IMR-90 (cell line): ENCODE measurements around the gene KDM4B. TPM values are rescaled to one million over a fixed set of nuclear protein-coding genes. Genes with fewer than 3 reads are reported as not detected.

ENCODE experiments used
- ATAC-seq: fragments of 200-7000 bp; cut with Tn5 transposase; 2 replicates; pipeline ENCODE4 v1.9.1; 2020; ENCODE audit warnings: low read depth, mild to moderate bottlenecking, moderate library complexity
- BruUV-seq: library from RNA; stranded (reverse); fragments of 400-500 nt; replicated peaks from 2 replicates; lab custom pipeline; 2021; lab: Mats Ljungman, UMichigan
- CTCF ChIA-PET: fragments of 300-600 bp; formaldehyde crosslinking; extraction: SDS; loops from one replicate; lab custom pipeline; 2021; ENCODE audit warnings: antibody characterized with exemption; lab: Yijun Ruan, JAX
- POLR2A ChIA-PET: fragments of 300-600 bp; sonication (Branson Sonifier 250); formaldehyde crosslinking; loops from one replicate; lab custom pipeline; 2022; ENCODE audit warnings: antibody characterized with exemption; ENCODE audit not compliant: unreplicated experiment; lab: Charles Lee
- DNase-seq: peaks from one replicate; pipeline ENCODE4 v3.0.0; 2013
- H2AFZ ChIP-seq: replicated peaks from 2 replicates; pipeline ENCODE3; 2013; ENCODE audit warnings: low read length, mild to moderate bottlenecking; ENCODE audit not compliant: poor library complexity
- H2AK5ac ChIP-seq: 2 replicates; pipeline ENCODE4 v1.6.1; 2013; ENCODE audit warnings: low read depth, low read length, inconsistent platforms
- H2AK9ac ChIP-seq: replicated peaks from 2 replicates; pipeline ENCODE3; 2013; ENCODE audit warnings: mild to moderate bottlenecking, low read depth, low read length, moderate library complexity; ENCODE audit not compliant: poor library complexity
- H2BK120ac ChIP-seq: 2 replicates; pipeline ENCODE4 v1.6.1; 2013; ENCODE audit warnings: low read depth, low read length, inconsistent platforms
- H2BK15ac ChIP-seq: 3 replicates; pipeline ENCODE4 v1.6.1; 2013; ENCODE audit warnings: low read depth, low read length, inconsistent platforms
- H2BK20ac ChIP-seq: 2 replicates; pipeline ENCODE4 v1.6.1; 2013; ENCODE audit warnings: low read depth, mild to moderate bottlenecking, inconsistent platforms, low read length, moderate library complexity
- H2BK5ac ChIP-seq: 2 replicates; pipeline ENCODE4 v1.6.1; 2013; ENCODE audit warnings: mild to moderate bottlenecking, low read depth, low read length, inconsistent platforms; ENCODE audit not compliant: poor library complexity, severe bottlenecking
- H3K14ac ChIP-seq: replicated peaks from 2 replicates; pipeline ENCODE4 v1.6.1; 2013; ENCODE audit warnings: low read depth, low read length, inconsistent platforms
- H3K18ac ChIP-seq: 2 replicates; pipeline ENCODE4 v1.6.1; 2013; ENCODE audit warnings: low read depth, low read length, control low read depth
- H3K23ac ChIP-seq: 2 replicates; pipeline ENCODE4 v1.6.1; 2013; ENCODE audit warnings: low read depth, low read length, inconsistent platforms
- H3K27ac ChIP-seq: 2 replicates; pipeline ENCODE4 v1.5.1; 2013; ENCODE audit warnings: mild to moderate bottlenecking, control low read depth, low read length; ENCODE audit not compliant: insufficient read depth
- H3K27me3 ChIP-seq: 2 replicates; pipeline ENCODE4 v1.6.1; 2013; ENCODE audit warnings: low read length; ENCODE audit not compliant: control insufficient read depth, insufficient read depth
- H3K36me3 ChIP-seq: 2 replicates; pipeline ENCODE4 v1.6.1; 2013; ENCODE audit warnings: low read length, mixed read lengths; ENCODE audit not compliant: control insufficient read depth, insufficient read depth
- H3K4ac ChIP-seq: 2 replicates; pipeline ENCODE4 v1.6.1; 2013; ENCODE audit warnings: low read depth, low read length, inconsistent platforms
- H3K4me1 ChIP-seq: 2 replicates; pipeline ENCODE4 v1.6.1; 2013; ENCODE audit warnings: low read length, mixed read lengths; ENCODE audit not compliant: control insufficient read depth, insufficient read depth
- H3K4me2 ChIP-seq: 2 replicates; pipeline ENCODE4 v1.6.1; 2013; ENCODE audit warnings: low read depth, mild to moderate bottlenecking, control low read depth, low read length, moderate library complexity
- H3K4me3 ChIP-seq: 2 replicates; pipeline ENCODE4 v1.5.1; 2013; ENCODE audit warnings: low read depth, mild to moderate bottlenecking, control low read depth, low read length, moderate library complexity; ENCODE audit not compliant: insufficient read depth
- H3K56ac ChIP-seq: 2 replicates; pipeline ENCODE4 v1.6.1; 2013; ENCODE audit warnings: low read length, inconsistent platforms; ENCODE audit not compliant: insufficient read depth; ENCODE audit errors: extremely low read depth
- H3K79me1 ChIP-seq, 2 experiments: 2 replicates each; pipeline ENCODE4 v1.6.1; 2013; ENCODE audit warnings: low read length in 2 of 2, inconsistent platforms in 1 of 2, low read depth in 1 of 2
- H3K9ac ChIP-seq: 2 replicates; pipeline ENCODE4 v1.6.1; 2013; ENCODE audit warnings: low read depth, low read length, control low read depth
- H3K9me1 ChIP-seq: 2 replicates; pipeline ENCODE4 v1.6.1; 2013; ENCODE audit warnings: low read length, inconsistent platforms; ENCODE audit not compliant: insufficient read depth
- H3K9me3 ChIP-seq: 2 replicates; pipeline ENCODE4 v1.6.1; 2013; ENCODE audit warnings: low read length; ENCODE audit not compliant: control insufficient read depth, insufficient read depth
- H4K20me1 ChIP-seq: 2 replicates; pipeline ENCODE4 v1.6.1; 2013; ENCODE audit warnings: low read length, inconsistent platforms; ENCODE audit not compliant: insufficient read depth
- H4K5ac ChIP-seq: 2 replicates; pipeline ENCODE4 v1.6.1; 2013; ENCODE audit warnings: mild to moderate bottlenecking, low read depth, low read length, control low read depth
- H4K8ac ChIP-seq, 2 experiments: 2 replicates each; pipeline ENCODE4 v1.6.1; 2013; ENCODE audit warnings: low read depth in 2 of 2, low read length in 2 of 2, control low read depth in 1 of 2, inconsistent platforms in 1 of 2
- H4K91ac ChIP-seq: 2 replicates; pipeline ENCODE4 v1.6.1; 2013; ENCODE audit warnings: low read depth, low read length, inconsistent platforms; ENCODE audit not compliant: insufficient read depth
- BHLHE40 ChIP-seq: fragments of 150-350 bp; IDR thresholded peaks from 2 replicates; pipeline ENCODE4 v1.6.1; 2016; ENCODE audit warnings: mild to moderate bottlenecking, low read depth, low read length
- CEBPB ChIP-seq: IDR thresholded peaks from 2 replicates; pipeline ENCODE4 v1.6.1; 2012; ENCODE audit warnings: low read depth, low read length, improper control_type of control experiment
- FOS ChIP-seq: fragments of 150-350 bp; IDR thresholded peaks from 2 replicates; pipeline ENCODE4 v1.6.1; 2016; ENCODE audit warnings: low read depth, low read length
- MAFK ChIP-seq: IDR thresholded peaks from 2 replicates; pipeline ENCODE4 v1.6.1; 2012; ENCODE audit warnings: low read depth, low read length, improper control_type of control experiment
- MAZ ChIP-seq: IDR thresholded peaks from 2 replicates; pipeline ENCODE4 v1.6.1; 2012; ENCODE audit warnings: low read depth, mild to moderate bottlenecking, low read length, improper control_type of control experiment, moderate library complexity, borderline replicate concordance
- MXI1 ChIP-seq: IDR thresholded peaks from 2 replicates; pipeline ENCODE4 v1.6.1; 2012; ENCODE audit warnings: low read depth, mild to moderate bottlenecking, low read length, moderate library complexity, borderline replicate concordance
- NFE2L2 ChIP-seq: fragments of 150-350 bp; IDR thresholded peaks from 2 replicates; pipeline ENCODE4 v1.6.1; 2016; ENCODE audit warnings: low read depth, mild to moderate bottlenecking, low read length
- POLR2A ChIP-seq: IDR thresholded peaks from 2 replicates; pipeline ENCODE4 v1.6.1; 2012; ENCODE audit warnings: mild to moderate bottlenecking, low read depth, low read length
- RAD21 ChIP-seq: IDR thresholded peaks from 2 replicates; pipeline ENCODE4 v1.6.1; 2012; ENCODE audit warnings: low read length, improper control_type of control experiment
- RFX5 ChIP-seq: IDR thresholded peaks from 2 replicates; pipeline ENCODE4 v1.8.0; 2012; ENCODE audit warnings: low read depth, mild to moderate bottlenecking, low read length, moderate library complexity
- SMC3 ChIP-seq: fragments of 150-350 bp; IDR thresholded peaks from 2 replicates; pipeline ENCODE4 v1.6.1; 2016; ENCODE audit warnings: low read depth, mild to moderate bottlenecking, antibody characterized with exemption, low read length, moderate library complexity
- WGBS, 2 experiments: methylation state at CpG; one replicate each; pipeline versions ENCODE4 v1.1.5 to v1.1.7; 2013; ENCODE audit warnings: missing lambda C conversion rate in 2 of 2; ENCODE audit not compliant: insufficient read length in 1 of 2; ENCODE audit errors: extremely low coverage in 2 of 2; 5-methylcytosine and 5-hydroxymethylcytosine counted together
- dilution Hi-C: fragments of 300-500 bp; cut with HindIII; formaldehyde crosslinking; loops from one replicate; pipeline ENCODE4 v1.14.3; 2018; ENCODE audit warnings: low sequenced_read_pairs; ENCODE audit not compliant: unreplicated experiment
- in situ Hi-C: fragments of 300-500 bp; cut with MboI; formaldehyde crosslinking; loops from 3 replicates; pipeline ENCODE4 v1.14.3; 2019; ENCODE audit warnings: low sequenced_read_pairs, inconsistent platforms, mixed read lengths
- intact Hi-C: fragments of 100-400 bp; cut with micrococcal nuclease; formaldehyde crosslinking; loops from 2 replicates; pipeline ENCODE4 v1.10.0; 2022
- polyA plus RNA-seq, 3 experiments: library from polyadenylated mRNA; depleted of rRNA; stranded (reverse); fragments of >200 nt; gene quantifications; 2 replicates each; pipeline ENCODE4 v1.2.3, GENCODE V29; 2012; ENCODE audit warnings: low replicate concordance in 1 of 3
- total RNA-seq: library from RNA; depleted of rRNA; stranded (reverse); fragments of >200 nt; gene quantifications from 2 replicates; pipeline ENCODE4 v1.2.3, GENCODE V29; 2012
- TF ChIP-seq, protein P1 (sequence below): fragments of 150-350 bp; IDR thresholded peaks from 2 replicates; pipeline ENCODE4 v1.6.1; 2017; ENCODE audit warnings: mild to moderate bottlenecking, antibody characterized with exemption, low read length, low read depth

The KDM4B gene
- total and polyA plus RNA-seq, 2 of the 4 experiments (the other 2 are of a cell fraction), result 5.0 to 17.9 TPM

GRCh38 chr19:5155586-5156210, 186.8 kb downstream of the KDM4B start:
- ChIA-PET CTCF (interaction anchor here (0.8 kb wide), 1 partner anchor 10 kb away, joined by 4 read pairs; no protein-coding TSS in a partner anchor), POLR2A (no interaction called here)
- DNase-seq (no peak), ATAC-seq (no peak)
- H2AK5ac ChIP-seq, result no peak overlapping the region
- no peak overlapping the region for H4K8ac ChIP-seq
- H3K9me1 ChIP-seq, result no peaks in the 10 kb centered on the region
- peaks cover 2% of the 10 kb centered on the region; the same call in 1 of the 2 replicates for H3K9me3 ChIP-seq
- no peak overlapping the region for H3K56ac ChIP-seq
- no peak overlapping the region for H3K18ac ChIP-seq
- H2AK9ac ChIP-seq, result no peak overlapping the region
- WGBS, 2 experiments, result 80% methylated on average over 3 of the region's 10 CpGs; no CpG with 5 or more reads in 1 of the 2 experiments
- H2BK20ac ChIP-seq, result no peak overlapping the region
- no peak overlapping the region for H2AFZ ChIP-seq
- H3K36me3 ChIP-seq, result peaks cover 4% of the 10 kb centered on the region; the same call in 1 of the 2 replicates
- no peak overlapping the region for H2BK15ac ChIP-seq
- H3K27me3 ChIP-seq, result no peaks in the 10 kb centered on the region
- no peak overlapping the region for H4K5ac ChIP-seq
- in situ Hi-C loops (no loop called here), dilution Hi-C loops (no loop called here), intact Hi-C loops (no loop called here)
- H2BK5ac ChIP-seq, result no peak overlapping the region
- BruUV-seq, result no TSS peak
- no peak overlapping the region for H3K4me2 ChIP-seq
- no peak overlapping the region for H3K14ac ChIP-seq
- no peak overlapping the region for H3K4me3 ChIP-seq
- no peak overlapping the region for H3K27ac ChIP-seq
- H3K79me1 ChIP-seq, result no peaks in the 10 kb centered on the region
- H3K4me1 ChIP-seq, result no peaks in the 10 kb centered on the region
- TF ChIP-seq MXI1, result no peak
- no peak for TF ChIP-seq CEBPB
- TF ChIP-seq, protein P1, sequence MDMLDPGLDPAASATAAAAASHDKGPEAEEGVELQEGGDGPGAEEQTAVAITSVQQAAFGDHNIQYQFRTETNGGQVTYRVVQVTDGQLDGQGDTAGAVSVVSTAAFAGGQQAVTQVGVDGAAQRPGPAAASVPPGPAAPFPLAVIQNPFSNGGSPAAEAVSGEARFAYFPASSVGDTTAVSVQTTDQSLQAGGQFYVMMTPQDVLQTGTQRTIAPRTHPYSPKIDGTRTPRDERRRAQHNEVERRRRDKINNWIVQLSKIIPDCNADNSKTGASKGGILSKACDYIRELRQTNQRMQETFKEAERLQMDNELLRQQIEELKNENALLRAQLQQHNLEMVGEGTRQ, result no peak
- TF ChIP-seq RAD21, result no peak
- TF ChIP-seq MAFK, result no peak
- TF ChIP-seq MAZ, result no peak
- TF ChIP-seq SMC3, result no peak
- no peak for TF ChIP-seq RFX5
- no peak for TF ChIP-seq FOS
- no peak for TF ChIP-seq BHLHE40
- no peak for TF ChIP-seq POLR2A
- no peak for TF ChIP-seq NFE2L2
- H3K23ac ChIP-seq, result no peak overlapping the region
- H4K20me1 ChIP-seq, result no peaks in the 10 kb centered on the region; the same call in 1 of the 2 replicates
- H4K91ac ChIP-seq, result no peak overlapping the region
- H3K9ac ChIP-seq, result no peak overlapping the region
- no peak overlapping the region for H3K4ac ChIP-seq
- no peak overlapping the region for H2BK120ac ChIP-seq
